GM23338 (cell line): ENCODE data around the gene SLC12A3. TPM values are rescaled to one million over a fixed set of nuclear protein-coding genes. Genes with fewer than 3 reads are reported as not detected.

Experiments used
- ATAC-seq: fragments of 200-7000 bp; cut with Tn5 transposase; 3 replicates; pipeline ENCODE4 v1.9.1; 2020
- DNase-seq: peaks from one replicate; pipeline ENCODE4 v3.0.0-alpha.2; 2015; ENCODE audit warnings: low spot score
- H2AFZ ChIP-seq: fragments of 200-600 bp; sonication (generic); 2 replicates; pipeline ENCODE4 v1.8.0; 2016; ENCODE audit warnings: antibody characterized with exemption, mild to moderate bottlenecking, moderate library complexity
- H3F3A ChIP-seq: fragments of 200-600 bp; sonication (generic); replicated peaks from 2 replicates; pipeline ENCODE4 v1.8.0; 2017; ENCODE audit warnings: antibody characterized with exemption, mixed run types, low read depth
- H3K27ac ChIP-seq: fragments of 200-600 bp; sonication (generic); 2 replicates; pipeline ENCODE4 v1.6.1; 2016; ENCODE audit warnings: low read depth
- H3K27me3 ChIP-seq: fragments of 200-600 bp; sonication (generic); 2 replicates; pipeline ENCODE4 v1.8.0; 2016; ENCODE audit warnings: mild to moderate bottlenecking, mixed run types, moderate library complexity; ENCODE audit not compliant: insufficient read depth
- H3K36me3 ChIP-seq: fragments of 200-600 bp; sonication (generic); 2 replicates; pipeline ENCODE4 v1.8.0; 2016; ENCODE audit warnings: mild to moderate bottlenecking; ENCODE audit not compliant: insufficient read depth
- H3K4me1 ChIP-seq: fragments of 200-600 bp; sonication (generic); 2 replicates; pipeline ENCODE4 v1.8.0; 2016; ENCODE audit warnings: mild to moderate bottlenecking, moderate library complexity; ENCODE audit not compliant: insufficient read depth
- H3K4me2 ChIP-seq: fragments of 200-600 bp; sonication (generic); 2 replicates; pipeline ENCODE4 v1.7.1; 2017; ENCODE audit warnings: mixed run types
- H3K4me3 ChIP-seq: fragments of 200-600 bp; sonication (generic); 2 replicates; pipeline ENCODE4 v1.6.1; 2016; ENCODE audit warnings: mixed run types
- H3K79me2 ChIP-seq: fragments of 200-600 bp; sonication (generic); replicated peaks from 2 replicates; pipeline ENCODE4 v1.8.0; 2017; ENCODE audit warnings: mild to moderate bottlenecking; ENCODE audit not compliant: insufficient read depth
- H3K9me2 ChIP-seq: fragments of 200-600 bp; sonication (generic); 2 replicates; pipeline ENCODE4 v1.8.0; 2017; ENCODE audit not compliant: insufficient read depth
- H4K20me1 ChIP-seq: fragments of 200-600 bp; sonication (generic); replicated peaks from 2 replicates; pipeline ENCODE4 v1.8.0; 2017; ENCODE audit warnings: mild to moderate bottlenecking; ENCODE audit not compliant: insufficient read depth
- H3K27ac Mint-ChIP-seq: 2 replicates; pipeline ENCODE4 v1.8.0; 2020; ENCODE audit warnings: inconsistent platforms, mild to moderate bottlenecking, moderate library complexity, mixed read lengths
- H3K27me3 Mint-ChIP-seq: 3 replicates; pipeline ENCODE4 v1.8.0; 2022; ENCODE audit warnings: low read depth, mild to moderate bottlenecking, moderate library complexity, mixed read lengths, inconsistent platforms; ENCODE audit not compliant: insufficient read depth, poor library complexity
- H3K36me3 Mint-ChIP-seq: 3 replicates; pipeline ENCODE4 v1.8.0; 2021; ENCODE audit warnings: low read depth, mild to moderate bottlenecking, inconsistent platforms, moderate library complexity, mixed read lengths
- H3K4me1 Mint-ChIP-seq: 3 replicates; pipeline ENCODE4 v1.8.0; 2020; ENCODE audit warnings: mild to moderate bottlenecking, inconsistent platforms, mixed read lengths
- H3K4me3 Mint-ChIP-seq: 3 replicates; pipeline ENCODE4 v1.8.0; 2021; ENCODE audit warnings: moderate library complexity, mild to moderate bottlenecking, inconsistent platforms, mixed read lengths
- H3K9me3 Mint-ChIP-seq: 3 replicates; pipeline ENCODE4 v1.8.0; 2020; ENCODE audit warnings: moderate library complexity, mild to moderate bottlenecking, inconsistent platforms, mixed read lengths
- CREB1 ChIP-seq: fragments of 250-450 bp; sonication (Bioruptor Pico); IDR thresholded peaks from 2 replicates; pipeline ENCODE4 v1.5.0; 2020; ENCODE audit warnings: low read depth, mild to moderate bottlenecking, moderate library complexity
- EZH2 ChIP-seq: fragments of 200-600 bp; sonication (generic); IDR thresholded peaks from one replicate; pipeline ENCODE4 v1.8.0; 2017; ENCODE audit warnings: antibody characterized with exemption, mild to moderate bottlenecking, low read depth; ENCODE audit not compliant: unreplicated experiment
- EZH2phosphoT487 ChIP-seq: fragments of 200-600 bp; sonication (generic); IDR thresholded peaks from one replicate; pipeline ENCODE4 v1.8.1; 2018; ENCODE audit warnings: antibody characterized with exemption; ENCODE audit not compliant: unreplicated experiment
- JUNB ChIP-seq: IDR thresholded peaks from one replicate; pipeline ENCODE4 v1.6.1; 2016; ENCODE audit warnings: antibody characterized with exemption; ENCODE audit not compliant: unreplicated experiment
- NANOG ChIP-seq: IDR thresholded peaks from 2 replicates; pipeline ENCODE4 v1.6.1; 2016; ENCODE audit warnings: antibody characterized with exemption, borderline replicate concordance
- POLR2AphosphoS5 ChIP-seq: IDR thresholded peaks from 2 replicates; pipeline ENCODE4 v1.6.1; 2016; ENCODE audit warnings: antibody characterized with exemption, low read depth
- STAT1 ChIP-seq: IDR thresholded peaks from one replicate; pipeline ENCODE4 v1.6.1; 2016; ENCODE audit warnings: antibody characterized with exemption; ENCODE audit not compliant: unreplicated experiment
- ZNF114 ChIP-seq: fragments of 250-450 bp; sonication (Bioruptor Pico); IDR thresholded peaks from 2 replicates; pipeline ENCODE4 v1.5.0; 2020; ENCODE audit warnings: mild to moderate bottlenecking, moderate library complexity
- ZNF331 ChIP-seq: fragments of 250-450 bp; sonication (Bioruptor Pico); IDR thresholded peaks from 2 replicates; pipeline ENCODE4 v1.5.0; 2020; ENCODE audit warnings: low read depth, mild to moderate bottlenecking, moderate library complexity
- polyA plus RNA-seq: library from polyadenylated mRNA; unstranded; fragments of >200 nt; fragmentation: Nextera tagmentation; extraction: Ambion mirVana; gene quantifications from 2 replicates; pipeline ENCODE4 v1.2.1, GENCODE V29; 2016
- total RNA-seq: library from RNA; depleted of rRNA; stranded (reverse); fragments of >200 nt; shearing (Covaris generic); gene quantifications from 2 replicates; pipeline ENCODE4 v1.2.3, GENCODE V29; 2014
- TF ChIP-seq, protein P1 (sequence below): IDR thresholded peaks from 2 replicates; pipeline ENCODE4 v1.6.1; 2016; ENCODE audit warnings: antibody characterized with exemption
- TF ChIP-seq, protein P2 (sequence below): fragments of 250-450 bp; sonication (Bioruptor Pico); IDR thresholded peaks from 2 replicates; pipeline ENCODE4 v1.5.0; 2020; ENCODE audit warnings: mild to moderate bottlenecking, moderate library complexity
- TF ChIP-seq, protein P3 (sequence below): IDR thresholded peaks from one replicate; pipeline ENCODE4 v1.6.1; 2018; ENCODE audit warnings: antibody characterized with exemption; ENCODE audit not compliant: unreplicated experiment

Gene SLC12A3
- total and polyA plus RNA-seq, 2 experiments from 2014 or later = not detected

DNA sequence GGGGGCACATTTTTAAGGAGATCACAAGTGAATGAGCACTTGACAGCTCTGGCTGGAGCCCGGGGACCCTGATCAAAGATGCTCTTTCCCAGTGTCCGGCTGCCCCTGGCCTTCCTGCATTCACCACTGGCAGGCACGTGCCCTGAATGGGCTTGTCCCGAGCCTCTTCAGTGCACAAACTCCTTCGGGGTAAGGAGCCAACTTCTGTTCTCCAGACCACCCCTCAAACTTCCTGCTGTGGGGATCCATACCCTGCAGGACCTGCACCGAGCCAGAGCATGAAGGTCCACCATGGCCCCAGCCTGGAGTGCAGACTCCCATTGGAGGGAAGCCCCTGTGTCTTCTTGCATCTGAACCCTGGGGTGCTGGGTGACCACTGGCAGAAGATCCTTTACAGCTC is 9.8 kb upstream of the SLC12A3 start:
- TF ChIP-seq ZNF331 (no peak), STAT1 (no peak), EZH2 (no peak)
- TF ChIP-seq, protein P1, sequence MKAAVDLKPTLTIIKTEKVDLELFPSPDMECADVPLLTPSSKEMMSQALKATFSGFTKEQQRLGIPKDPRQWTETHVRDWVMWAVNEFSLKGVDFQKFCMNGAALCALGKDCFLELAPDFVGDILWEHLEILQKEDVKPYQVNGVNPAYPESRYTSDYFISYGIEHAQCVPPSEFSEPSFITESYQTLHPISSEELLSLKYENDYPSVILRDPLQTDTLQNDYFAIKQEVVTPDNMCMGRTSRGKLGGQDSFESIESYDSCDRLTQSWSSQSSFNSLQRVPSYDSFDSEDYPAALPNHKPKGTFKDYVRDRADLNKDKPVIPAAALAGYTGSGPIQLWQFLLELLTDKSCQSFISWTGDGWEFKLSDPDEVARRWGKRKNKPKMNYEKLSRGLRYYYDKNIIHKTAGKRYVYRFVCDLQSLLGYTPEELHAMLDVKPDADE = no peak
- no peak overlapping the region for H3K4me2 ChIP-seq
- no peaks in the 10 kb centered on the region for H3K27me3 ChIP-seq
- no peaks in the 10 kb centered on the region for H3K9me2 ChIP-seq
- H3K4me3 ChIP-seq = no peak overlapping the region
- no peak overlapping the region for H3K27ac ChIP-seq
- H3K27ac Mint-ChIP-seq = no peak overlapping the region
- no peak overlapping the region for H2AFZ ChIP-seq
- no peaks in the 10 kb centered on the region for H3K36me3 ChIP-seq
- no peaks in the 10 kb centered on the region for H3K36me3 Mint-ChIP-seq
- H3K4me3 Mint-ChIP-seq = no peak overlapping the region
- no peak for ATAC-seq
- no peaks in the 10 kb centered on the region for H3F3A ChIP-seq
- no peak for DNase-seq
- H3K9me3 Mint-ChIP-seq = peaks cover 5% of the 10 kb centered on the region; the same call in 2 of the 3 replicates
- H4K20me1 ChIP-seq = no peaks in the 10 kb centered on the region
- H3K4me1 Mint-ChIP-seq = peaks cover 16% of the 10 kb centered on the region
- no peaks in the 10 kb centered on the region for H3K79me2 ChIP-seq
- peaks cover 7% of the 10 kb centered on the region for H3K27me3 Mint-ChIP-seq
- H3K4me1 ChIP-seq = 0 out of 2 replicates have a peak, but pooled peaks cover 6% of the 10 kb centered on the region

DNA sequence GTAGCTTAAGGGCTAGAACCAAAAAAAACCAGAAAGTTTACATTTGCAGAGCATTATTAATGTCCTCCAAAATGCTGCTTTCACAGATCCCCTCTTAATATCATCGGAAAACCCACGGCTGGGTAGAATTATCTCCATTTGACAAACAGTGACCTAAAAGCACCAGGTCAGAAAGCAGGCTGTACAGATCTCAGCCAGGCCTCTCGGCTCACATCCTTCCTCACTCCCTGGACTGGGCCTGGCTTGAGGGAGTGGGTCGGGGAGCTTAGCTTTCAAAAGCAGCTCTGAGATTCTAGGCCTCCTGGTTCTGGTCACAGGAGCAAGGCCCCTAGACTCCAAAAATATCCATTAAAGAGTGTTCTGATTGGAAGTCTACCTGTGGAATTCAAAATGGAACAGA is 9.1 kb upstream of the SLC12A3 start:
- no peak overlapping the region for H3K4me2 ChIP-seq
- H4K20me1 ChIP-seq = no peaks in the 10 kb centered on the region
- H3F3A ChIP-seq = no peaks in the 10 kb centered on the region
- Mint-ChIP-seq H3K27me3 (peaks cover 6% of the 10 kb centered on the region), H3K4me3 (no peak overlapping the region), H3K36me3 (no peaks in the 10 kb centered on the region), H3K27ac (no peak overlapping the region), H3K4me1 (peaks cover 12% of the 10 kb centered on the region), H3K9me3 (no peaks in the 10 kb centered on the region)
- 0 out of 2 replicates have a peak, but pooled peaks cover 6% of the 10 kb centered on the region for H3K4me1 ChIP-seq
- H3K9me2 ChIP-seq = no peaks in the 10 kb centered on the region
- no peak for DNase-seq
- no peaks in the 10 kb centered on the region for H3K79me2 ChIP-seq
- H3K27me3 ChIP-seq = no peaks in the 10 kb centered on the region
- no peak overlapping the region for H2AFZ ChIP-seq
- ATAC-seq = no peak
- no peaks in the 10 kb centered on the region for H3K36me3 ChIP-seq
- no peak overlapping the region for H3K27ac ChIP-seq
- no peak overlapping the region for H3K4me3 ChIP-seq
- TF ChIP-seq, protein P2, sequence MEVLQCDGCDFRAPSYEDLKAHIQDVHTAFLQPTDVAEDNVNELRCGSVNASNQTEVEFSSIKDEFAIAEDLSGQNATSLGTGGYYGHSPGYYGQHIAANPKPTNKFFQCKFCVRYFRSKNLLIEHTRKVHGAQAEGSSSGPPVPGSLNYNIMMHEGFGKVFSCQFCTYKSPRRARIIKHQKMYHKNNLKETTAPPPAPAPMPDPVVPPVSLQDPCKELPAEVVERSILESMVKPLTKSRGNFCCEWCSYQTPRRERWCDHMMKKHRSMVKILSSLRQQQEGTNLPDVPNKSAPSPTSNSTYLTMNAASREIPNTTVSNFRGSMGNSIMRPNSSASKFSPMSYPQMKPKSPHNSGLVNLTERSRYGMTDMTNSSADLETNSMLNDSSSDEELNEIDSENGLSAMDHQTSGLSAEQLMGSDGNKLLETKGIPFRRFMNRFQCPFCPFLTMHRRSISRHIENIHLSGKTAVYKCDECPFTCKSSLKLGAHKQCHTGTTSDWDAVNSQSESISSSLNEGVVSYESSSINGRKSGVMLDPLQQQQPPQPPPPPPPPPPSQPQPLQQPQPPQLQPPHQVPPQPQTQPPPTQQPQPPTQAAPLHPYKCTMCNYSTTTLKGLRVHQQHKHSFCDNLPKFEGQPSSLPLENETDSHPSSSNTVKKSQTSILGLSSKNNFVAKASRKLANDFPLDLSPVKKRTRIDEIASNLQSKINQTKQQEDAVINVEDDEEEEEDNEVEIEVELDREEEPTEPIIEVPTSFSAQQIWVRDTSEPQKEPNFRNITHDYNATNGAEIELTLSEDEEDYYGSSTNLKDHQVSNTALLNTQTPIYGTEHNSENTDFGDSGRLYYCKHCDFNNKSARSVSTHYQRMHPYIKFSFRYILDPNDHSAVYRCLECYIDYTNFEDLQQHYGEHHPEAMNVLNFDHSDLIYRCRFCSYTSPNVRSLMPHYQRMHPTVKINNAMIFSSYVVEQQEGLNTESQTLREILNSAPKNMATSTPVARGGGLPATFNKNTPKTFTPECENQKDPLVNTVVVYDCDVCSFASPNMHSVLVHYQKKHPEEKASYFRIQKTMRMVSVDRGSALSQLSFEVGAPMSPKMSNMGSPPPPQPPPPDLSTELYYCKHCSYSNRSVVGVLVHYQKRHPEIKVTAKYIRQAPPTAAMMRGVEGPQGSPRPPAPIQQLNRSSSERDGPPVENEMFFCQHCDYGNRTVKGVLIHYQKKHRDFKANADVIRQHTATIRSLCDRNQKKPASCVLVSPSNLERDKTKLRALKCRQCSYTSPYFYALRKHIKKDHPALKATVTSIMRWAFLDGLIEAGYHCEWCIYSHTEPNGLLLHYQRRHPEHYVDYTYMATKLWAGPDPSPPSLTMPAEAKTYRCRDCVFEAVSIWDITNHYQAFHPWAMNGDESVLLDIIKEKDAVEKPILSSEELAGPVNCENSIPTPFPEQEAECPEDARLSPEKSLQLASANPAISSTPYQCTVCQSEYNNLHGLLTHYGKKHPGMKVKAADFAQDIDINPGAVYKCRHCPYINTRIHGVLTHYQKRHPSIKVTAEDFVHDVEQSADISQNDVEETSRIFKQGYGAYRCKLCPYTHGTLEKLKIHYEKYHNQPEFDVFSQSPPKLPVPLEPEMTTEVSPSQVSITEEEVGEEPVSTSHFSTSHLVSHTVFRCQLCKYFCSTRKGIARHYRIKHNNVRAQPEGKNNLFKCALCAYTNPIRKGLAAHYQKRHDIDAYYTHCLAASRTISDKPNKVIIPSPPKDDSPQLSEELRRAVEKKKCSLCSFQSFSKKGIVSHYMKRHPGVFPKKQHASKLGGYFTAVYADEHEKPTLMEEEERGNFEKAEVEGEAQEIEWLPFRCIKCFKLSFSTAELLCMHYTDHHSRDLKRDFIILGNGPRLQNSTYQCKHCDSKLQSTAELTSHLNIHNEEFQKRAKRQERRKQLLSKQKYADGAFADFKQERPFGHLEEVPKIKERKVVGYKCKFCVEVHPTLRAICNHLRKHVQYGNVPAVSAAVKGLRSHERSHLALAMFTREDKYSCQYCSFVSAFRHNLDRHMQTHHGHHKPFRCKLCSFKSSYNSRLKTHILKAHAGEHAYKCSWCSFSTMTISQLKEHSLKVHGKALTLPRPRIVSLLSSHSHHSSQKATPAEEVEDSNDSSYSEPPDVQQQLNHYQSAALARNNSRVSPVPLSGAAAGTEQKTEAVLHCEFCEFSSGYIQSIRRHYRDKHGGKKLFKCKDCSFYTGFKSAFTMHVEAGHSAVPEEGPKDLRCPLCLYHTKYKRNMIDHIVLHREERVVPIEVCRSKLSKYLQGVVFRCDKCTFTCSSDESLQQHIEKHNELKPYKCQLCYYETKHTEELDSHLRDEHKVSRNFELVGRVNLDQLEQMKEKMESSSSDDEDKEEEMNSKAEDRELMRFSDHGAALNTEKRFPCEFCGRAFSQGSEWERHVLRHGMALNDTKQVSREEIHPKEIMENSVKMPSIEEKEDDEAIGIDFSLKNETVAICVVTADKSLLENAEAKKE (CRISPR knock-in tag) = no peak
- TF ChIP-seq JUNB (no peak), POLR2AphosphoS5 (no peak), CREB1 (no peak), EZH2phosphoT487 (no peak), ZNF114 (CRISPR knock-in tag) (no peak), NANOG (no peak), ZNF331 (no peak), STAT1 (no peak)
- TF ChIP-seq, protein P3, sequence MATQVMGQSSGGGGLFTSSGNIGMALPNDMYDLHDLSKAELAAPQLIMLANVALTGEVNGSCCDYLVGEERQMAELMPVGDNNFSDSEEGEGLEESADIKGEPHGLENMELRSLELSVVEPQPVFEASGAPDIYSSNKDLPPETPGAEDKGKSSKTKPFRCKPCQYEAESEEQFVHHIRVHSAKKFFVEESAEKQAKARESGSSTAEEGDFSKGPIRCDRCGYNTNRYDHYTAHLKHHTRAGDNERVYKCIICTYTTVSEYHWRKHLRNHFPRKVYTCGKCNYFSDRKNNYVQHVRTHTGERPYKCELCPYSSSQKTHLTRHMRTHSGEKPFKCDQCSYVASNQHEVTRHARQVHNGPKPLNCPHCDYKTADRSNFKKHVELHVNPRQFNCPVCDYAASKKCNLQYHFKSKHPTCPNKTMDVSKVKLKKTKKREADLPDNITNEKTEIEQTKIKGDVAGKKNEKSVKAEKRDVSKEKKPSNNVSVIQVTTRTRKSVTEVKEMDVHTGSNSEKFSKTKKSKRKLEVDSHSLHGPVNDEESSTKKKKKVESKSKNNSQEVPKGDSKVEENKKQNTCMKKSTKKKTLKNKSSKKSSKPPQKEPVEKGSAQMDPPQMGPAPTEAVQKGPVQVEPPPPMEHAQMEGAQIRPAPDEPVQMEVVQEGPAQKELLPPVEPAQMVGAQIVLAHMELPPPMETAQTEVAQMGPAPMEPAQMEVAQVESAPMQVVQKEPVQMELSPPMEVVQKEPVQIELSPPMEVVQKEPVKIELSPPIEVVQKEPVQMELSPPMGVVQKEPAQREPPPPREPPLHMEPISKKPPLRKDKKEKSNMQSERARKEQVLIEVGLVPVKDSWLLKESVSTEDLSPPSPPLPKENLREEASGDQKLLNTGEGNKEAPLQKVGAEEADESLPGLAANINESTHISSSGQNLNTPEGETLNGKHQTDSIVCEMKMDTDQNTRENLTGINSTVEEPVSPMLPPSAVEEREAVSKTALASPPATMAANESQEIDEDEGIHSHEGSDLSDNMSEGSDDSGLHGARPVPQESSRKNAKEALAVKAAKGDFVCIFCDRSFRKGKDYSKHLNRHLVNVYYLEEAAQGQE = no peak
